PFSK-1 (cell line): ENCODE data around the gene ANKRD2.

Experiments used
- POLR2AphosphoS5 ChIP-seq: IDR thresholded peaks from 2 replicates; pipeline ENCODE4 v1.6.1; 2012; ENCODE audit warnings: low read depth, mild to moderate bottlenecking, control low read depth, low read length, moderate library complexity
- TAF1 ChIP-seq: IDR thresholded peaks from 2 replicates; pipeline ENCODE4 v1.6.1; 2012; ENCODE audit warnings: low read length, control low read depth, borderline replicate concordance; ENCODE audit not compliant: insufficient read depth
- TF ChIP-seq, protein P1 (sequence below), 2 experiments: IDR thresholded peaks; 2 replicates each; pipeline versions ENCODE4 v1.6.1 to v1.8.0; 2011 to 2012; ENCODE audit warnings: low read depth in 2 of 2, low read length in 2 of 2, control low read depth in 1 of 2, inconsistent platforms in 1 of 2, mild to moderate bottlenecking in 1 of 2, moderate library complexity in 1 of 2; ENCODE audit not compliant: insufficient read depth in 1 of 2

DNA sequence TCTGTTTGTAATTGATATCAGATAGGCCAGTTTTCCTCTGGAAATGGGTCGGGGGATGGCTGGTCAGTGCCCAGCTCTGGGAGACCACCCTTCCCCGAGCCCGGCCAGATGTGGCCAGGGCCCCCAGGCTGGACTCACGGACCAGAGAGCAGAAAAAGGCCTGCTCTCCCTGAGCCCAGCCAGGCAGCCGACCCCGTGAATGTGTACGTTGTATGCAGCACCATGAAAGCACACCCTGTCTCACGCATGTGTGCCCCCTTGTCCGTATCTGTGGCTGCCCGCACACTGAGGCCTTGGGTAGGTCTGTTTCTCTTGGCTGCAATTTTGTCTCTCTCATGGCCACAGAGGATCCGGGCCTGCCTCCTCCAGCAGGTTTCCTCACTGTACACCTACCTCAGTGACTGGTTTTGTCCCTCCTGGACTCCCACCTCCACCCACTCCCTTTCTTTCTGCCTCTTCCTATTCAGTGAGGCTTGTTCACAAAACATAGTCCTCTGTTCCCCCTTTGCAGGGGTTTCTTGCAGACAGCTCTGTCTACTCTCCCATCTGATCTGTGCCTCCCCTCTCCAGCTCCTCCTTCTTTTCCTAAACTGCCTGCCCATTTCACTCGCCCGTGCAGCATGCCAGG lies 23.6 kb upstream of the ANKRD2 start:
- TF ChIP-seq, protein P1, sequence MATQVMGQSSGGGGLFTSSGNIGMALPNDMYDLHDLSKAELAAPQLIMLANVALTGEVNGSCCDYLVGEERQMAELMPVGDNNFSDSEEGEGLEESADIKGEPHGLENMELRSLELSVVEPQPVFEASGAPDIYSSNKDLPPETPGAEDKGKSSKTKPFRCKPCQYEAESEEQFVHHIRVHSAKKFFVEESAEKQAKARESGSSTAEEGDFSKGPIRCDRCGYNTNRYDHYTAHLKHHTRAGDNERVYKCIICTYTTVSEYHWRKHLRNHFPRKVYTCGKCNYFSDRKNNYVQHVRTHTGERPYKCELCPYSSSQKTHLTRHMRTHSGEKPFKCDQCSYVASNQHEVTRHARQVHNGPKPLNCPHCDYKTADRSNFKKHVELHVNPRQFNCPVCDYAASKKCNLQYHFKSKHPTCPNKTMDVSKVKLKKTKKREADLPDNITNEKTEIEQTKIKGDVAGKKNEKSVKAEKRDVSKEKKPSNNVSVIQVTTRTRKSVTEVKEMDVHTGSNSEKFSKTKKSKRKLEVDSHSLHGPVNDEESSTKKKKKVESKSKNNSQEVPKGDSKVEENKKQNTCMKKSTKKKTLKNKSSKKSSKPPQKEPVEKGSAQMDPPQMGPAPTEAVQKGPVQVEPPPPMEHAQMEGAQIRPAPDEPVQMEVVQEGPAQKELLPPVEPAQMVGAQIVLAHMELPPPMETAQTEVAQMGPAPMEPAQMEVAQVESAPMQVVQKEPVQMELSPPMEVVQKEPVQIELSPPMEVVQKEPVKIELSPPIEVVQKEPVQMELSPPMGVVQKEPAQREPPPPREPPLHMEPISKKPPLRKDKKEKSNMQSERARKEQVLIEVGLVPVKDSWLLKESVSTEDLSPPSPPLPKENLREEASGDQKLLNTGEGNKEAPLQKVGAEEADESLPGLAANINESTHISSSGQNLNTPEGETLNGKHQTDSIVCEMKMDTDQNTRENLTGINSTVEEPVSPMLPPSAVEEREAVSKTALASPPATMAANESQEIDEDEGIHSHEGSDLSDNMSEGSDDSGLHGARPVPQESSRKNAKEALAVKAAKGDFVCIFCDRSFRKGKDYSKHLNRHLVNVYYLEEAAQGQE (IDR thresholded peaks at IDR 0.05; ENCODE audit: insufficient read depth in 1 of 2, low read depth in 2 of 2, low read length in 2 of 2): no peak
- TF ChIP-seq POLR2AphosphoS5: no peak
- no peak for TF ChIP-seq TAF1
